Stimulated activated CD8-positive, alpha-beta memory T cell treated with anti-CD3 and anti-CD28 coated beads, Interleukin-15, amount 100 ng/mL, for 1 hour (primary cell): ENCODE data around the gene CCDC69.
"Not testable (repeated sequence)": the region's sequence is repeated elsewhere in the genome, so short reads cannot be mapped to it uniquely, and the experiment has no call there.

Source experiments
- DNase-seq: peaks from one replicate; pipeline ENCODE4 v3.0.0-alpha.2; 2020; ENCODE audit warnings: low read depth

Gene CCDC69, protein sequence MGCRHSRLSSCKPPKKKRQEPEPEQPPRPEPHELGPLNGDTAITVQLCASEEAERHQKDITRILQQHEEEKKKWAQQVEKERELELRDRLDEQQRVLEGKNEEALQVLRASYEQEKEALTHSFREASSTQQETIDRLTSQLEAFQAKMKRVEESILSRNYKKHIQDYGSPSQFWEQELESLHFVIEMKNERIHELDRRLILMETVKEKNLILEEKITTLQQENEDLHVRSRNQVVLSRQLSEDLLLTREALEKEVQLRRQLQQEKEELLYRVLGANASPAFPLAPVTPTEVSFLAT

GRCh38 chr5:151223447-151224264 lies at the start of gene CCDC69:
CCDC69 (minus strand) TSS chr5:151224092; CDS start chr5:151223970, 122 bp downstream.
- DNase-seq = no peak

DNA sequence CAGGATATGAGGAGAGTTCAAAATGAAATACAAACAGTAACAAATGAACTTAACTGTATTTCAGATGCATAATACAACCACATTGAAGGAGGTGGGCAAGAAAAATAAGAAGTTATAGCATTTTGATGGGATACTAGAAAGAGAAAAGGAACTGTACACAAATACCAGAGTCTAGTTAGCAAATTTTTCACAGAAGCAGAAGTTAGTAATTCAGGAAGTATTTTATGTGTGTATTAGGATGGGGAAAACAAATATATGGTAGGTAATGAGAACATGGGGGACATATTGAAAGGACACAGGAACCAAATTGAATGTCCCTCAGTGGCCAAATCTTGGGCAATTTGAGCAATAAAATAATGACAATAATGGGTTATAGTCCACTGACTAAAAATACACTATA lies 47.4 kb upstream of the CCDC69 start:
- DNase-seq = no peak

DNA sequence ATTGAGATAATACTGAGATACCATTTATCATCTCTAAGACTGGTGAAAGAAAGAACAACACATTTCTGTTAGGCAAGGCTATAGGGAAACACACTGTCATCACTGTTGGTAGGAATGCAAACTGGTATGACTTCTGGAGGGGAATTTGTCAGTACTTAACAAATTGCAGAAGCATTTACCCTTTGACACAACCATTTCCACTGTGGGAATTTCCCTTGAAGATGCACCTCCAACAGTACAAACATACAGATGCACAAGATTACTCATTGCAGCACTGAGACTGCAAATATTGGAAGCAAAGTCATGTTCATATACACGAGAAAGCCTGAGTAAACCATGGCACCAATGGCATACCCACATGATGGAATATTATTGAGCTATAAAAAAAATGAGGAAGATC lies 46.7 kb upstream of the CCDC69 start:
- no peak for DNase-seq

GRCh38 chr5:151267491-151268260 lies 43.8 kb upstream of the CCDC69 start:
- DNase-seq = no peak

- no peak for DNase-seq
Observed at GRCh38 chr5:151264113-151264512, 40.2 kb upstream of the CCDC69 start.

DNA sequence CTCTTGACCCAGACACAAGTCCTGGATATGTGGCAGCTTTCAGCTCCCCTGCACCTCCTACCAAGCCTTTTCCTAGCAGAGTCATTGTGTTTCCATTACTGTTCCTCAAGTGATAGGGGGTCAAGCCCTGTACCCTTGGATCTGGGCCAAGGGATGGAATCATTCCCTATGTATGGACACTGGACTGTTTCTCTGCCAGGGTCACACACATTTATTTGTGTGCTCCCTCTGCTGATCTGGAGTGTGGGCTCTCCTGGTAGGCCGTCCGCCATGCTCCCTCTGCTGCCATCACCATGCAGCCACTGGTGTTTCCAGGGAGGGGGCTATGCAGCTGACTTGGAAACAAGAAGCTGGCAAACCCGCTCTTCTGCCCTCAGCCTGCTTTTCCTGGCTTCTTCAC lies 38.6 kb upstream of the CCDC69 start:
- no peak for DNase-seq

DNA sequence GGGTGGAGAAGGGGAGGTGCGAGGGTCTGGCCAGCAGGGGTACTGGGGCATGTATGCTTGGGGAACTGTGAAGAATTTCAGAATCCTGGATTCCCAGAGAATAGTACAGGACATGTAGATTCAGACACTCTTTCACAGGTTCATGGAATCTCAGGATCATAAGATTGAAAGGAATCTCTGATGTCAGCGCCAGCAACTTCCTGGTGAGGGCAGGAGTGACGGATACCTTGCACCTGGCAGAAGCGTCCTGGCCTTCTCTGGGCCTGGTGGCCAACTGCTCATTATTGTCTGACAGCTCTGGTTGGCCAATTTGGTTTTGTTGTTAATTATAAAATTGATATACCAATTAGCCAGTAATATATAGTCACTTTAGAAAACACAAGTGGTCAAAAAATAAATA lies 36.0 kb upstream of the CCDC69 start:
- no peak for DNase-seq

DNA sequence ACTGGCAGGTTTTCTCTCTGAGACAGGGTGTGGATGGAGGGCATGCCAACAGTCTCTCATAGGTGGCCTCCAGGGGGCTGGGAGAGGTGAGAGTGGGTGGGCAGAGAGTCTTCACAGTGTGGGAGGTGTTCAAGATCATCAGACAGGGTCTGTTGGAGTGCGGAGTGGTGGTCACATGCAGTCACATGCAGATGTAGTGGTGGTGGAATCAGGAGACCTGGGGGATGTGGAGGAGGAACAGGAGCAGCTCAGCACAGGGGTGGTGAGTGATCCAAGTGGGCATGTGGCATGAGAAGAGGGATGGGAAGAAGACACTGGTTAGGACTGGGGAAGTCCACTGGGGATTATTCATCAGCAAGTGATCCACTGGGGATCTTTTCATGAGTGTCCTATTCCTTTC lies 34.9 kb upstream of the CCDC69 start:
- no peak for DNase-seq

GRCh38 chr5:151258201-151258611 lies 34.3 kb upstream of the CCDC69 start:
- DNase-seq = no peak

DNA sequence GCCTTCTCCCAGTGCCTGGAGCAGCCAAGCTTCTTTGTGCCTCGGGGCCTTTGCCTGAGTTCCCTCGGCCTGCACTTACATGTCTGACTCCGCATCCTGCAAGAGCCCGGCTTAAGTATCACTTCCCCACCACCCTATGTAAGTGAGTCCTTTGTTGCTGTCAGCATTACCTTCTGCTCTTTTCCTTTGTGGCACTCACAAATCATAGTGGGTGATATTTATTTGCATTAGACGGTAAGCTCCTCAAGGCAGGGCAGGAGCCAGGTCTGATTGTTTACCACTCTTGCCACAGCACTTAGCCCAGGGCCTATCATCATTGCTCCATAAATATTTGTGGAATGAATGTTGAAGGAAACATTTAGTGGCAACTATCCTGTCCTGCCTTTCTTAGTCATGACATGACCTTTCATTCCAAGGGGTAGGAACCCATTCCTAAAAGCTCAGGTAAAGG lies 33.9 kb upstream of the CCDC69 start:
- DNase-seq = no peak

DNA sequence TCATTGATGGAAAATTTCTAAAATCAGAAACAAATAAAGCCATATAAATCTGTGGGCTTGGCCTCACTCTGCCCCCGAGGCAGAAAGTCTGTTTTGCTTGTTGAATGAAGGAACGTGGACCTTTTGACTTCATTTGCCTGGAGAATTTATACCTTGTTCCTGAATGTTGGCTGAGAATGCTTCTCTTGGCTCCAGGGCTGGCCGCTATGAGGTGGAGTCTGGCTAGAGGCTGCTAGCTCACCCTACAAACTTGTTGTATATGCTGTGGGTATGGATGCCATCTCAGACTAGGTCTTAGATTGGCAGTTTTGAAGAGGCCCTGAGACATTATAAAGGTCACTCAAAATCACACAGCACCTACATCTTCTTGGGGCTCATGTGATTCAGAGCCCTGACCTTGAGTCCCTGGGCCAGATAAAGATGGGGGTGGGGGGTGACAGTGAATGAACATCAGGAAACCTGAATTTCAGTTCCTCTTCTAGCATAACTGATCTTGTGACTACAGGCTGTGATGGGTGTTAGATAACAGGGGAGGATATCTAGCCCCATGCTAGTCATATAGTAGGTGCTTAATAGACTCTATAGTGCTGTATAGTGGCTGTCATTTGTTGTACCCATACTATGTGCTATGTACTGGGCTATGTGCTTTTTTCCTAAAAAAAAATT lies 31.9 kb upstream of the CCDC69 start:
- no peak for DNase-seq

DNA sequence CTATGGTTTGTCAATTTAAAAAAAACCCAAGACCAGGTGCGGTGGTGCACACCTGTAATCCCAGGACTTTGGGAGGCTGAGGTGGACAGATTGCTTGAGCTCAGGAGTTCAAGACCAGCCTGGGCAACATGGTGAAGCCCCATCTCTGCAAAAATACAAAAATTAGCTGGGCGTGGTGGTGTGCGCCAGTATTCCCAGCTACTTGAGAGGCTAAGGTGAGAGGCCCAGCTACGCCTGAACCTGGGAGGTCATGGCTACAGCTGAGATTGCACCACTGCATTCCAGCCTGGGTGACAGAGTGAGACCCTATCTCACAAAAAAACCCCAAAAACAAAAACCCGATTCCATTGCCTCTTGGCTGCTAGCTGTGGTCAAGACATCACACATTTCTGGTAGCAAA lies 31.1 kb upstream of the CCDC69 start:
- DNase-seq = not testable (repeated sequence)

GRCh38 chr5:151254556-151254955 lies 30.7 kb upstream of the CCDC69 start:
- DNase-seq = no peak

GRCh38 chr5:151253605-151253950 lies 29.7 kb upstream of the CCDC69 start:
- no peak for DNase-seq

- DNase-seq = peak; percentile 95
Observed at GRCh38 chr5:151252762-151253604, 29.1 kb upstream of the CCDC69 start, which contains the start of gene GM2A. GM2A (plus strand) TSS chr5:151253185; CDS start chr5:151253217, 32 bp downstream.

DNA sequence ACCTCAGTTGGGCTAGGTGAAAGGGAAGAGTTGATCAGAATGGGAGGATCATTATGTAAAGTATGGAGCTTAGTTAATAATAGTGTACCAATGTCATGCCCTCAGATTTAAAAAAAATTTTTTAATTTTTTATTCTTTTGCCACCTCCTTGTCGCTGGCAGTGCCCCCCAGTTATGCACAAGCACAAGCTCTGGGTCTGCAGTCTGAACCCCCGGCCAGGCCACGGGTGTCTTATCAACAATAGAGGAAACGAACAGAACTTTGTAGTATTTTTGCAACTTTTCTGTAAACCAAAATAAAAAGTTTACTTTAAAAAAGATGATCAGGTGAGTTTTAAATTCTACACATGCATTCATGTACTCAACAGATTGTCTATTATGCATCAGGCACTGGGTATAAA lies 27.7 kb upstream of the CCDC69 start:
- no peak for DNase-seq

DNA sequence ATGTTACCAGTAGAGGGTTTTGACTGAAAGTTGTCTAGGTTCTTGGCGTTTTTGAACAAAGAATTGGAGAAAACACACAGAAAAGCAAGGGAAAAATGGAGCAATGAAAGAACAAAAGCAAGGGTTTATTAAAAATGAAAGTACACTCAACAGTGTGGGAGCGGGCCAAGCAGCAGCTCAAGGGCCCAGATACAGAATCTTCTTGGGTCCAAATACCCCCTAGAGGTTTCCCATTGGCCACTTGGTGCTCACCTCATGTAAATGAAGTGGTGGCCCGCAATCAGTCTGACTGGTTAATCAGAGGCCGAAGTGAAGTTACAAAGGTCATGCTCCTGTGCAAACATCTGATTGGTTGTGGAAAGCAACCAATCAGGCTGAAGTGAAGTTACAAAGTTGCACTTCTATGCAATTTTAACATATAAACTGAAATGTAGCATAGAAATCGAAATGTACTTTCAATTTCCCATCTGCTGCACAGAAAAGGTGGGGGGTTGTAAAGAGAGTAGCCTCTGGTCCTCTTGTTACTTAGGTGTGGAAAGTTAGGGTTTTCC lies 27.2 kb upstream of the CCDC69 start:
- DNase-seq = no peak

GRCh38 chr5:151250346-151251000 lies 26.6 kb upstream of the CCDC69 start:
- DNase-seq = no peak

GRCh38 chr5:151249281-151249680 lies 25.4 kb upstream of the CCDC69 start:
- no peak for DNase-seq

GRCh38 chr5:151248651-151249050 lies 24.8 kb upstream of the CCDC69 start:
- no peak for DNase-seq
